ENCODE measurements around the gene JOSD2.
A peak's percentile ranks its signal among the peaks of the same experiment; 100 is the strongest.

JOSD2 gene

DNA sequence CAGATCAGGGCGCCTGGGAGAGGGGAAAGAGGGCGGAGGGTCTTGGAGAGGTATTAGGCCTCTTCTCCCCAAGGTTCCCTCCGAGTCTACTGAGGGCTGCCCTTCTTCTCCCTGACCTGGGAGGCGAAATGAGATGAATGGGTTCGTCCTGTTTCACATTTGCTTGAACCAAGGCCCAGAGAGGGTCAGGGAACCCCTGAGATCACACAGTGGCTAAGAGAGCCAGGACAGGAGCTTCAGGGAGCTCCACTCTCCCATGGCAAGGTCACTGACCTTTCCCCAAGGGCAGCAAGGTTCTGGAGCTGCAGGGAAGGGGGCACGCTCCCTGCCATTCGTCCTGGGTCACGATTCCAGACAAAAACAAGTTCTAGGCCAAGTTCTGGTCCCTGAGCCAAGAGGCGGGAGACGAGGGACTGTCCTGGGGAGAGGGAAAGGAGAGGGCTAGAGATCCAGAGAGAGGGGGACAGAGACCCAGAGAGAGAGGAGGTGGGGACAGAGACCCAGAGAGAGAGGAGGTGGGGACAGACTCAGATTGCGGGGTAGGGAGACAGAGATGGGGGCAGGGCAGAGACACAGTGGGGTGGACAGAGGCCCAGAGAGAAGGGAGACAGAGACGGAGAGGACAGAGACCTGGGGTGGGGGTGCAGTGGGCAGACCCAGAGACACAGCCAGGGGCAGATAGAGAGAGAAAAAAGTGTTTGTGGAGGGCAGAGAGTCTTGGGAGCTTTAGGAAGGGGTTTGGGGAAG lies 2.2 kb upstream of the JOSD2 start:
- no peak for DNase-seq (ENCODE audit: low spot score)

- no peak for DNase-seq (ENCODE audit: low spot score)
Observed at GRCh38 chr19:50512112-50512998, 1.4 kb upstream of the JOSD2 start.

DNA sequence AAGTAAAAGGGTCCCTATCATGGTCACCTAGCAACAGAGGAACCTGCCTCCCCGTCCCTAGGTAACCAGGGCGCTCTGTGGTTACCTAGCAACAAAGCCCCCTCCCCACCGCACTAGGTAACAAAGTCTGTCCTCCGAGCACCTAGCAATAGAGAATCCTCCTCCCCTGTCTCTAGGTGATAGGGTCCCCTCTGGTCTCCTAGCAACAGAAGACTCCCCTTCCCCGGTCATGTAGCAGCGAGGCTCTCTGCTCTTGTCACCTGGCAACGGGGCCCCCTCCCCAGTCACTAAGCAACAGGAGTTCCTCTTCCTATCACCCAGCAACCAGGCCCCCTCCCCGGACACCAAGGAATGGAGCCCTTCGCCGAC lies 307 bp downstream of the JOSD2 start:
- DNase-seq (ENCODE audit: low spot score): no peak

- peak; percentile 71 for DNase-seq (ENCODE audit: low spot score)
Observed at GRCh38 chr19:50510121-50510670, 795 bp downstream of the JOSD2 start.

DNA sequence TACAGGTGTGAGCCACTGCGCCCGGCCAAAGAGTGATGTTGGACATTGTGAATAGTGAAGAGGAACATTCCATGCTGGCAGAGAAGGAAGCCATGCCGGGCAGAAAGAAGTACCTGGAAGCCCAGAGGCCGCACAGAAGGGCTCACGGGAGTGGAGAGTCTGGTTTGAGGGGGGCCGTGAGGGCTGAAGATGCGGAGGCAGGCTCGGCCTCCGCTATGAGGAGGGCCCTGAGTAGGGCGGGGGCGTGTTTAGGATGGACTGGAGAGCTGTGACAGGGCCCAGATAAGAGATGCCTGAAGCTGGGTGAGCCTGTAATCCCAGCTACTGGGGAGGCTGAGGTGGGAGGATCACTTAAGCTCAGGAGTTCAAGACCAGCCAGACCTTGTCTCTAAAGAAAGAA lies 1.6 kb downstream of the JOSD2 start:
- no peak for DNase-seq (ENCODE audit: low spot score)

GRCh38 chr19:50508843-50509190 lies 2.2 kb downstream of the JOSD2 start:
- no peak for DNase-seq (ENCODE audit: low spot score)

- no peak for DNase-seq (ENCODE audit: low spot score)
Observed at GRCh38 chr19:50507376-50507775, 3.6 kb downstream of the JOSD2 start.

GRCh38 chr19:50506700-50507099 lies 4.3 kb downstream of the JOSD2 start:
- no peak for DNase-seq (ENCODE audit: low spot score)

GRCh38 chr19:50505856-50506611 lies 5.0 kb downstream of the JOSD2 start:
- no peak for DNase-seq (ENCODE audit: low spot score)

DNA sequence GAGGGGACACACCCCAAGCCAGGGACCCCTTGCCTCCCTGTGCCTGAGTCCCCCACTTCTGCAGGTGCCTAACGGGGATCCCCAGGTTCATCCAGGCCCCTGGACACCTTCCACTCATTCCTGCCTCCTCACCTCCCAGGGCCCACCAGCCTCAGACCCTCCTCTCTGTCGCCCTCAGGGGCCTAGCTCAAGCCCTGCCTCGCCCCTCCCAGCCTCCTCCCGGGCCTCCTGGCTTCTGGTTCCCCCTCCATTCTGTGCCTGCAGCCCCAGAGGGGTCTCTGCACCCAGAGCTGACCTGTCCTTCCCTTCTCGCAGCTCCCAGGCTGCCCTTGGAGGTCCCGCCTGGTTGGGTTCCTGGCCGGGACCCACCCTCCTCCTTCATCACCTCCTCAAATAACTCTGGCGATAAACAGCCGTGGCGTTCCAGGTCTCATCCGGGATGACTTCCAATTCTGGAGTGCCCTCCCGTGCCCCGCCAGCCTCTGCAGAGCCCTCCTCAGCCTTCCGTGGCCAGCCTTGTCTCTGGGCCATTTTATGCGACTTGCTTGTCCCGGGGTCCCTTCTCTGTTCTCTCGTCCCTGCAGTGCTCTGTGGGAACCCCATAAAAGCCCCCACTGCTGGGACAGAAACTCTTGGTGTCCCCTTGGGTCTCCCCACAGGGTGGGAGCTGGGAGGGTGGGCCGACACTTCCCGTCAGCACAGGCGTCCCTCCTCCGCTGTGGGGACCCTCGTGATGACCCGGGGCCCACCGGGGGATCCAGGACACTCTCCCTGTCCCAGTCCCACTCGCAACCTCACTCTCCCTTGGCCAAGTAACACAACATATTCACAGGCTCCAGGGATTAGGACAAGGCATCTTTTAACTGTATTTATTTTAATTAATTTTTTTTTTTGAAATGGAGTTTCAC lies 9.2 kb downstream of the JOSD2 start:
- no peak for DNase-seq (ENCODE audit: low spot score)

DNA sequence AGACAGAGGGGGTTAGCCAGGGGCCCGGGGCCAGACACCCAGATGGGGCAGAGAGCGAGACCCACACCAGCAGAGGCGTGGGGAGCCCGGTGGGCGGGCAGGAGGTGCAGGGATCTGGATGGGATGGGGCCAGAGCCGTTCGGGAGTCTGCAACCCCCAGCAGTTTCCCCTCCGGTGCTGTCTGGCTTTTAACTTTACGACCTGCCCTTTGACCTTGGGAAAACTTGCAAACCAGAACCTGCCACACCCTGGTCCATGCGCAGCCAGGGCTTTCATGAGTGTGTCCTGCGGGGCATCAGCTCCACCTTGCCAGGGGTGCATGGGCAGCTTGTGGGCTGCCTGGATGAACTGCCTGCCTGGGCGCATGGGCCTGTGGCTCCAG lies 9.8 kb downstream of the JOSD2 start:
- no peak for DNase-seq (ENCODE audit: low spot score)

DNA sequence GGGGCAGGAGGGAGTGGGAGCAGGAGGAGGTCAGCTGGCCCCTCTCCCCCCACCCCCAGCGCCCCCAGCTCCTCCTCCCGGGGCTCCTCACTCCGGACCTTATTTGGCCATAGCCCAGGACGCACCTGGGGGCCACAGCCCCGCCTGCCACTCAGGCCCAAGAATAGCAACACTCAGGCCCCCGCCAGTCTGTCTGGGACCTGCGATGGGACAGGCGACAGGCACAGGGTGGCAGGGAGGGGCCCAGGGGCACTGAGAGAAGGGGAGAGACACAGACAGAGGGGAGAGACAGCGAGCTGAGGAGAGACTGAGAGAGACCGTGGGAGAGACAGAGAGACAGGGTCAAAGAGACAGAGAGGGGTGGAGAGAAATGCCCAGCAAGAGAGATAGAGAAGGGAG lies 10.2 kb downstream of the JOSD2 start:
- no peak for DNase-seq (ENCODE audit: low spot score)

GRCh38 chr19:50500060-50500752 lies 10.8 kb downstream of the JOSD2 start:
- DNase-seq (ENCODE audit: low spot score): peak; percentile 64

DNA sequence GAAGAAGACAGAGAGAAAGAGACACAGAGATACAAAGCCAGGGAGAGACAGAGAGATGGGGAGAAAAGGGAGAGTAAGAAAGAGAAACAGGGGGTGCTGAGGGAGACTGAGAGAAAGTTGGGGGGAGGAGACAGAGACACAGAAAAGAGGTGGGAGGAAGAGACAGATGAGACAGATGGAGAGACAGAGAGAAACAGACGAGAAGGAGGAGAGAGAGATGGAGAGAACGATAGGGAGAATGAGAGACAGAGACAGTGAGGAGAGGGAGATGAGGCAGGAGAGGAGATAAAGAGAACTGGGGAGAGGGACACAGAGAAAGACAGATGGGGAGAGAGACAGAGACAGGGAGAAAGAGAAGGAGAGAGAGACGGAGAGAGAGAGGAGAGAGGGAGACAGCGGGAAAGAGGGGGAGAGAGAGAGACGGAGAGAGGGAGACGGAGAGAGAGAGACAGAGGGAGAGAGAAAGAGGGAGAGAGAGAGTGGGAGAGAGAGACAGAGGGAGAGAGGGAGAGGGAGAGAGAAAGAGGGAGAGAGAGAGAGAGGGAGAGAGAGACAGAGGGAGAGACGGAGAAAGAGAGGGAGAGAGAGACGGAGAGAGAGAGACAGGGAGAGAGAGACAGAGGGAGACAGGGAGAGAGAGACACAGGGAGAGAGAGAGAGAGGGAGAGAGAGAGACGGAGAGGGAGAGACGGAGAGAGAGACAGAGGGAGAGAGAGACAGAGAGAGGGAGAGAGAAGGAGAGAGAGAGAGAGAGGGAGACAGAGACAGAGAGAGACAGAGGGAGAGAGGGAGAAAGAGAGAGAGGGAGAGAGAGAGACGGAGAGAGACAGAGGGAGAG lies 12.6 kb downstream of the JOSD2 start:
- DNase-seq (ENCODE audit: low spot score): no peak

DNA sequence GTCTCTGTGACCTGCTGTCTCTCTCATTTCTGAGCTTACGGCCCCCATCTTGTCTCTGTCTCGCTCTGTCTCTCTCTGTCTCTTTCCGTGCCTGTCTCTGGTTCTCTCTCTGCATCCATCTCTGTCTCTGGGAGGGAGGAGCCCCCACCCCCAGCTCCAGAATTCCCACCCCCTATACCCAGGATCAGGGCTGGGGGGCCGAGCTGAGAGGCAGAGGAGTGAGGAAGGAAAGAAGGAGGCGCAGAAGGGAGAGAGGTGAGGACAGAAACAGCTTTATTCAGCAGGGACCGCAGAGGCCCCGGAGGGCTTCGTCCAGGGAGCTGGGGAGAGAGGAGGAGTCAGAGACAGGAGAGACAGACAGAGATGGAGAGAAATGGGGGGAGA lies 14.0 kb downstream of the JOSD2 start:
- DNase-seq (ENCODE audit: low spot score): no peak

DNA sequence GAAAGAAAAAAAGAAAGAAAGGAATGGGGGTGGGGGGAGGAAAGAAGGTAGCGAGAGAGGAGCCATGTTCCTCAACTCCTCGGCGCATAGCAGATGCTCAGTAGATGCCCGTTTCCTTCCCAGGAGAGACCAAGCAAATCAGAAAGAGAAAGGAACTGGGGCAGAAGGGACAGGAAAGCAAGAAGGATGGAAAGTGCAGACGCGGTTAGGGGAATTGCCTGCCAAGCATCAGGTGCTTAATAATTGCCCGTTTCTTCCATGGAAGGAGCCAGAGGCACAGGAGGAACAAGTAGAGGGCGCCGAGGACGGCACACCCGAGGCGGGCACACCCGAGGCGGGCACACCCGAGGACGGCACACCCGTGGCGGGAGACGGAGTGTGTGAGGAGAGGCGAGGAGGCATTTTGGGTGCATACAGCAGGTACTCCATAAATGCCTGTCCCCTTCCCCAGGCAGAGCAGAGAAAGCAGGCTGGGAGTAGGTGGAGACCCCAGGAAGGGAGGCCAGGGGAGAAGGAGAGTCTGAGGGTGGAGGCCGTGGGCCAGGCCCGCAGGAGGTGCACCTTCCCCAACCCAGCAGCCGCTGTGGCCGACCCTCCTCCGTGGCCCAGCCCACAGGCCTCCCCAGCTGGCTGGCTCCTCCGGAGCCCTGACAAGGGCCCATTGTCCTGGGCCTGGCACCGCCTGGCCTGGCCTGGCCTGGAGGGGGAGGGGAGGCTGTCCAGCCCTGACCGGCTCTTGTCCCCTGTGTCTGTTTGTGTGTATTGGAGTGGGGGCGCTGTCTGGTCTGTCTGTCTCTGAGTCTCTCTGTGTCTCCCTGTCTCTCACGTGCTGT lies 14.6 kb downstream of the JOSD2 start:
- DNase-seq (ENCODE audit: low spot score): peak; percentile 78

DNA sequence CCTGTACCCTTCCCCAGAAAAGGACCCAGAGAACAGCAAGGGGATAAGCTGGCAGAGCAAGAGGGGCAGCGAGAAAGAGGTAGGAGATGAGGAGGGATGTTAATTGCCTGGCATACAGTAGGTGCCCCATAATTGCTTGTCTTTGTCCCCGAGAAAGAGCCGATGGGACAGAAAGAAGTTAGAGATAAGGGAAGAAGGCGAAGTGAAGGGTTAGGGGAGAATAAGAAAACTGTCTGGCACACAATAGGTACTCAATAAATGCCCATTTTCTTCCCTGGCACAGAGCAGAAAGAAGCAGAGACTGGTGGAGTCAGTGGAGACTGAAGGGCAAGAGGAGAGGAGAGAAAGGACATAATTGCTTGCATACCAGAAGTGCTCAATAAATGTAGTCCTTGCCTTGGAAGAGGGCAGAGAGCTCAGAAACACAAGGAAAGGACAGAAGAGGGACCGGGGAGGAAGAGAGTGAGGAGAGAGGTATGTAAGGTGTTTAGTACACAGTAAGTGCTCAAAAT lies 15.9 kb downstream of the JOSD2 start:
- DNase-seq (ENCODE audit: low spot score): no peak

GRCh38 chr19:50494186-50495019 lies 16.6 kb downstream of the JOSD2 start:
- DNase-seq (ENCODE audit: low spot score): no peak
